Prostate gland (tissue), 2 donors: ENCODE data around the gene MEF2D. TPM values are rescaled to one million over a fixed set of nuclear protein-coding genes. Genes with fewer than 3 reads are reported as not detected.
A peak's percentile ranks its signal among the peaks of the same experiment; 100 is the strongest.

Experiments
- DNase-seq: peaks from one replicate; pipeline ENCODE4 v3.0.0-alpha.2; 2019; ENCODE audit warnings: low spot score
- H3K27ac ChIP-seq, 2 donors: fragments of 200-600 bp; sonication (generic); 2 replicates each; pipeline ENCODE4 v1.5.1; 2017 to 2019
- H3K27me3 ChIP-seq: fragments of 200-600 bp; sonication (generic); replicated peaks from 2 replicates; pipeline ENCODE4 v1.5.1; 2019; ENCODE audit not compliant: insufficient read depth
- H3K36me3 ChIP-seq, 2 donors: fragments of 200-600 bp; sonication (generic); 1 replicate in 1 of 2; 2 replicates in 1 of 2; pipeline versions ENCODE4 v1.5.1 to v1.8.1; 2017 to 2019
- H3K4me1 ChIP-seq: fragments of 200-600 bp; sonication (generic); replicated peaks from 2 replicates; pipeline ENCODE4 v1.5.1; 2019
- H3K4me3 ChIP-seq, 2 donors: fragments of 200-600 bp; sonication (generic); 2 replicates each; pipeline ENCODE4 v1.5.1; 2017 to 2019
- H3K9me3 ChIP-seq: fragments of 200-600 bp; sonication (generic); 2 replicates; pipeline ENCODE4 v1.5.1; 2017
- POLR2A ChIP-seq: fragments of 450-650 bp; IDR thresholded peaks from one replicate; pipeline ENCODE4 v1.6.1; 2016; ENCODE audit warnings: antibody characterized with exemption, mild to moderate bottlenecking
- POLR2AphosphoS5 ChIP-seq: sonication (generic); formaldehyde crosslinking; IDR thresholded peaks from one replicate; pipeline ENCODE4 v1.6.1; 2017; ENCODE audit warnings: antibody characterized with exemption
- WGBS: methylation state at CpG from one replicate; pipeline ENCODE4 v1.1.5; 2018; 5-methylcytosine and 5-hydroxymethylcytosine counted together
- intact Hi-C: fragments of 100-400 bp; cut with DNase I; formaldehyde crosslinking; loops from one replicate; pipeline ENCODE4 v1.14.2; 2022
- total RNA-seq, 2 donors: library from RNA; depleted of rRNA; stranded (reverse); fragments of >200 nt; gene quantifications; one replicate each; pipeline ENCODE4 v1.1.0, GENCODE V29; 2016
- TF ChIP-seq, protein P1 (sequence below), 4 experiments: fragments of 200-600 bp in 2 of 4; fragments of 450-650 bp in 2 of 4; sonication (generic) in 2 of 4; IDR thresholded peaks; 1 replicate in 3 of 4; 2 replicates in 1 of 4; pipeline ENCODE4 v1.5.1; 2016 to 2019; ENCODE audit warnings: antibody characterized with exemption in 4 of 4, mild to moderate bottlenecking in 2 of 4, moderate library complexity in 2 of 4

Gene MEF2D
- total RNA-seq, 2 donors from 2014 or later: 52.1 to 128 TPM

- DNase-seq: peak; percentile 97
- no peak overlapping the region for H3K4me3 ChIP-seq
- intact Hi-C loops: loop anchor here (5.0 kb wide), 2 partner anchors 42 to 62 kb away; partner anchors contain the start of gene IQGAP3
- no peaks in the 10 kb centered on the region for H3K36me3 ChIP-seq
- no peaks in the 10 kb centered on the region for H3K9me3 ChIP-seq
- WGBS: 11% methylated on average over 13 of the region's 13 CpGs
- no peaks in the 10 kb centered on the region for H3K27me3 ChIP-seq
- TF ChIP-seq POLR2A: no peak
- TF ChIP-seq POLR2AphosphoS5: peak; percentile 98
- H3K27ac ChIP-seq: peak overlapping the region; percentile 85 to 88
- H3K4me1 ChIP-seq: peaks cover 5% of the 10 kb centered on the region
These were observed 10.1 kb upstream of the MEF2D start for GRCh38 chr1:156510709-156511108.

GRCh38 chr1:156509424-156510034 is 9.0 kb upstream of the MEF2D start:
- Histone ChIP-seq H3K27me3 (no peaks in the 10 kb centered on the region), H3K9me3 (no peaks in the 10 kb centered on the region), H3K27ac (peak overlapping the region; percentile 85 to 88), H3K4me1 (peaks cover 8% of the 10 kb centered on the region), H3K36me3 (no peaks in the 10 kb centered on the region), H3K4me3 (no peak overlapping the region)
- intact Hi-C loops: loop anchor here (5.0 kb wide), 2 partner anchors 43 to 63 kb away; partner anchors contain the start of gene IQGAP3
- WGBS: 82% methylated on average over 9 of the region's 9 CpGs
- TF ChIP-seq POLR2AphosphoS5 (no peak), POLR2A (no peak)
- TF ChIP-seq, protein P1, sequence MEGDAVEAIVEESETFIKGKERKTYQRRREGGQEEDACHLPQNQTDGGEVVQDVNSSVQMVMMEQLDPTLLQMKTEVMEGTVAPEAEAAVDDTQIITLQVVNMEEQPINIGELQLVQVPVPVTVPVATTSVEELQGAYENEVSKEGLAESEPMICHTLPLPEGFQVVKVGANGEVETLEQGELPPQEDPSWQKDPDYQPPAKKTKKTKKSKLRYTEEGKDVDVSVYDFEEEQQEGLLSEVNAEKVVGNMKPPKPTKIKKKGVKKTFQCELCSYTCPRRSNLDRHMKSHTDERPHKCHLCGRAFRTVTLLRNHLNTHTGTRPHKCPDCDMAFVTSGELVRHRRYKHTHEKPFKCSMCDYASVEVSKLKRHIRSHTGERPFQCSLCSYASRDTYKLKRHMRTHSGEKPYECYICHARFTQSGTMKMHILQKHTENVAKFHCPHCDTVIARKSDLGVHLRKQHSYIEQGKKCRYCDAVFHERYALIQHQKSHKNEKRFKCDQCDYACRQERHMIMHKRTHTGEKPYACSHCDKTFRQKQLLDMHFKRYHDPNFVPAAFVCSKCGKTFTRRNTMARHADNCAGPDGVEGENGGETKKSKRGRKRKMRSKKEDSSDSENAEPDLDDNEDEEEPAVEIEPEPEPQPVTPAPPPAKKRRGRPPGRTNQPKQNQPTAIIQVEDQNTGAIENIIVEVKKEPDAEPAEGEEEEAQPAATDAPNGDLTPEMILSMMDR (IDR thresholded peaks at IDR 0.05): no peak
- no peak for DNase-seq

DNA sequence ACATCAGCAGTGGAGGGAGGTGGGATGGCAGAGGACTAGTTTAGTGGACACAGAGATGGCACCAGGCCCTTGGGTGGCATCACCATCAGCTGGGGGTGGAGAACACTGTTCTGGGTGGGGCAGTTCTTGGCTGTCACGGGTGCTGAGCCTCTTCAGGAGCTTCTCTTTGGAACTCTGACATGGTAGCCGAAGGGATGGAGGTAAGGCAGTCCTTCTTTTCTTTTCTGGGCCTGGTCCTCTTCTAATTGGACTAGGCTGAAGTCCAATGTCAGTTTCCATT is 8.3 kb upstream of the MEF2D start:
- Histone ChIP-seq H3K4me3 (no peak overlapping the region), H3K9me3 (no peaks in the 10 kb centered on the region), H3K36me3 (no peaks in the 10 kb centered on the region), H3K4me1 (peaks cover 13% of the 10 kb centered on the region), H3K27ac (peak overlapping the region; percentile 85 to 88), H3K27me3 (no peaks in the 10 kb centered on the region)
- no peak for DNase-seq
- intact Hi-C loops: no loop called here
- WGBS: 55% methylated on average over 2 of the region's 2 CpGs
- TF ChIP-seq, protein P1 (IDR thresholded peaks at IDR 0.05): no peak
- no peak for TF ChIP-seq POLR2A
- no peak for TF ChIP-seq POLR2AphosphoS5

GRCh38 chr1:156508205-156508954 is 7.8 kb upstream of the MEF2D start:
- Histone ChIP-seq H3K4me3 (no peak overlapping the region), H3K36me3 (no peaks in the 10 kb centered on the region), H3K27me3 (no peaks in the 10 kb centered on the region), H3K9me3 (no peaks in the 10 kb centered on the region), H3K4me1 (peaks cover 13% of the 10 kb centered on the region), H3K27ac (peak overlapping the region; percentile 85 to 88)
- no peak for TF ChIP-seq POLR2A
- TF ChIP-seq POLR2AphosphoS5: peak; percentile 44
- intact Hi-C loops: no loop called here
- DNase-seq: no peak
- WGBS: 62% methylated on average over 7 of the region's 7 CpGs

- Histone ChIP-seq H3K36me3 (no peaks in the 10 kb centered on the region), H3K4me1 (peaks cover 13% of the 10 kb centered on the region), H3K27ac (peak overlapping the region; percentile 99 to 100), H3K4me3 (no peak overlapping the region), H3K9me3 (no peaks in the 10 kb centered on the region), H3K27me3 (no peaks in the 10 kb centered on the region)
- DNase-seq: no peak
- 87% methylated on average over 2 of the region's 2 CpGs for WGBS
- TF ChIP-seq POLR2A: no peak
- TF ChIP-seq POLR2AphosphoS5: no peak
- TF ChIP-seq, protein P1 (IDR thresholded peaks at IDR 0.05): no peak
- intact Hi-C loops: no loop called here
These were observed 5.9 kb upstream of the MEF2D start for GRCh38 chr1:156506450-156506849.
